H1 (cell line): Measurements from ENCODE around the gene RPL21. TPM values are rescaled to one million over a fixed set of nuclear protein-coding genes. Genes with fewer than 3 reads are reported as not detected.

Experiments used
- CTCF ChIA-PET: fragments of 300-600 bp; sonication (Branson Sonifier 250); formaldehyde crosslinking; loops from one replicate; lab custom pipeline; 2021; ENCODE audit not compliant: partially characterized antibody; lab: Charles Lee
- POLR2A ChIA-PET: fragments of 300-600 bp; sonication (Branson Sonifier 250); formaldehyde crosslinking; loops from one replicate; lab custom pipeline; 2021; ENCODE audit warnings: inconsistent platforms; ENCODE audit not compliant: partially characterized antibody; lab: Charles Lee
- DNase-seq, 2 experiments: peaks; one replicate each; pipeline versions ENCODE4 v3.0.0 to v3.0.0-alpha.2; 2010 to 2022; ENCODE audit warnings: low spot score in 2 of 2, low read depth in 1 of 2, mixed read lengths in 1 of 2
- FAIRE-seq: peaks from 2 replicates; lab custom pipeline; 2011; peaks lifted over from hg19 to GRCh38; lab: Jason Lieb, UNC
- H2AFZ ChIP-seq: 2 replicates; pipeline ENCODE4 v1.8.1; 2012; ENCODE audit warnings: low read length, inconsistent platforms
- H2AK5ac ChIP-seq: 2 replicates; pipeline ENCODE4 v1.6.1; 2013; ENCODE audit warnings: low read depth, low read length
- H2BK120ac ChIP-seq: replicated peaks from 2 replicates; pipeline ENCODE3; 2013; ENCODE audit warnings: low read depth, low read length, inconsistent platforms
- H2BK12ac ChIP-seq: 2 replicates; pipeline ENCODE4 v1.6.1; 2013; ENCODE audit warnings: low read depth, low read length
- H2BK15ac ChIP-seq: 2 replicates; pipeline ENCODE4 v1.6.1; 2013; ENCODE audit warnings: low read length
- H2BK20ac ChIP-seq: 2 replicates; pipeline ENCODE4 v1.6.1; 2013; ENCODE audit warnings: low read length
- H2BK5ac ChIP-seq: 2 replicates; pipeline ENCODE4 v1.6.1; 2013; ENCODE audit warnings: low read depth, low read length
- H3K14ac ChIP-seq: 2 replicates; pipeline ENCODE4 v1.6.1; 2013; ENCODE audit warnings: inconsistent platforms; ENCODE audit not compliant: insufficient read length
- H3K18ac ChIP-seq: 2 replicates; pipeline ENCODE4 v1.6.1; 2013; ENCODE audit warnings: low read length; ENCODE audit errors: extremely low read depth
- H3K23ac ChIP-seq: 2 replicates; pipeline ENCODE4 v1.6.1; 2013; ENCODE audit warnings: inconsistent platforms; ENCODE audit not compliant: insufficient read length
- H3K23me2 ChIP-seq: 2 replicates; pipeline ENCODE4 v1.6.1; 2013; ENCODE audit warnings: low read depth, low read length
- H3K27ac ChIP-seq: 2 replicates; pipeline ENCODE4 v1.6.1; 2011; ENCODE audit warnings: low read depth, low read length, inconsistent platforms
- H3K27me3 ChIP-seq, 4 experiments: replicated peaks in 1 of 4; 1 replicate in 1 of 4; 2 replicates in 3 of 4; pipeline versions ENCODE4 v1.6.1 to v1.8.1; 2011 to 2013; ENCODE audit warnings: low read length in 3 of 4, mild to moderate bottlenecking in 3 of 4, inconsistent platforms in 2 of 4, mixed read lengths in 2 of 4, moderate library complexity in 1 of 4; ENCODE audit not compliant: control insufficient read depth in 3 of 4, insufficient read depth in 3 of 4; ENCODE audit errors: extremely low read depth in 1 of 4
- H3K36me3 ChIP-seq, 4 experiments: 2 replicates each; pipeline versions ENCODE4 v1.6.1 to v1.8.1; 2011 to 2013; ENCODE audit warnings: mild to moderate bottlenecking in 4 of 4, low read length in 3 of 4, moderate library complexity in 2 of 4, control low read depth in 1 of 4, inconsistent platforms in 1 of 4; ENCODE audit not compliant: insufficient read depth in 4 of 4, control insufficient read depth in 2 of 4
- H3K4ac ChIP-seq: replicated peaks from 2 replicates; pipeline ENCODE3; 2013; ENCODE audit warnings: low read length, low read depth, mixed read lengths, inconsistent platforms; ENCODE audit not compliant: insufficient read length
- H3K4me1 ChIP-seq, 4 experiments: replicated peaks in 1 of 4; 1 replicate in 1 of 4; 2 replicates in 3 of 4; pipeline versions ENCODE4 v1.6.1 to v1.8.1; 2011 to 2013; ENCODE audit warnings: low read length in 3 of 4, inconsistent platforms in 2 of 4, mixed read lengths in 1 of 4; ENCODE audit not compliant: insufficient read depth in 4 of 4, control insufficient read depth in 3 of 4
- H3K4me2 ChIP-seq, 2 experiments: 2 replicates each; pipeline versions ENCODE4 v1.6.1 to v1.8.1; 2011 to 2013; ENCODE audit warnings: low read depth in 2 of 2, low read length in 2 of 2, control low read depth in 1 of 2, inconsistent platforms in 1 of 2, mild to moderate bottlenecking in 1 of 2; ENCODE audit not compliant: insufficient read depth in 1 of 2
- H3K4me3 ChIP-seq, 4 experiments: fragments of 200-600, 300-600 bp in 1 of 4; sonication (generic), shearing (Covaris generic), sonication (Bioruptor Twin) in 1 of 4; 2 replicates each; pipeline versions ENCODE4 v1.5.1 to v1.8.1; 2011 to 2016; ENCODE audit warnings: low read length in 4 of 4, low read depth in 3 of 4, control low read depth in 2 of 4, inconsistent platforms in 2 of 4, mild to moderate bottlenecking in 2 of 4, mixed read lengths in 1 of 4, moderate library complexity in 1 of 4; ENCODE audit not compliant: insufficient read depth in 2 of 4; ENCODE audit errors: extremely low read depth in 1 of 4
- H3K56ac ChIP-seq: replicated peaks from 2 replicates; pipeline ENCODE3; 2013; ENCODE audit warnings: low read depth, mild to moderate bottlenecking, mixed read lengths, low read length, inconsistent platforms; ENCODE audit not compliant: insufficient read length
- H3K79me1 ChIP-seq: 2 replicates; pipeline ENCODE4 v1.6.1; 2013; ENCODE audit warnings: low read depth, low read length, control low read depth
- H3K79me2 ChIP-seq, 2 experiments: 2 replicates each; pipeline versions ENCODE4 v1.6.1 to v1.8.1; 2012 to 2013; ENCODE audit warnings: low read length in 2 of 2, mild to moderate bottlenecking in 2 of 2, inconsistent platforms in 1 of 2; ENCODE audit not compliant: insufficient read depth in 2 of 2, control insufficient read depth in 1 of 2
- H3K9ac ChIP-seq, 4 experiments: replicated peaks in 1 of 4; 1 replicate in 1 of 4; 2 replicates in 3 of 4; pipeline versions ENCODE4 v1.6.1 to v1.8.1; 2011 to 2013; ENCODE audit warnings: low read depth in 3 of 4, low read length in 3 of 4, control low read depth in 2 of 4, mild to moderate bottlenecking in 2 of 4, moderate library complexity in 2 of 4, inconsistent platforms in 1 of 4; ENCODE audit errors: extremely low read depth in 1 of 4
- H3K9me3 ChIP-seq, 2 experiments: 2 replicates each; pipeline versions ENCODE4 v1.6.1 to v1.8.1; 2012 to 2013; ENCODE audit warnings: mild to moderate bottlenecking in 2 of 2, moderate library complexity in 2 of 2, control low read depth in 1 of 2, inconsistent platforms in 1 of 2, low read depth in 1 of 2, low read length in 1 of 2, mixed read lengths in 1 of 2; ENCODE audit not compliant: insufficient read depth in 2 of 2
- H4K20me1 ChIP-seq, 2 experiments: replicated peaks in 1 of 2; 2 replicates each; pipeline versions ENCODE3 to v1.8.1; 2011 to 2013; ENCODE audit warnings: inconsistent platforms in 2 of 2, low read length in 2 of 2, mild to moderate bottlenecking in 1 of 2; ENCODE audit not compliant: insufficient read depth in 2 of 2, control insufficient read depth in 1 of 2
- H4K5ac ChIP-seq: 2 replicates; pipeline ENCODE4 v1.6.1; 2013; ENCODE audit warnings: low read length, low read depth, mixed read lengths, inconsistent platforms; ENCODE audit not compliant: insufficient read length
- H4K8ac ChIP-seq: 2 replicates; pipeline ENCODE4 v1.8.0; 2013; ENCODE audit warnings: mild to moderate bottlenecking, moderate library complexity, low read length, inconsistent platforms; ENCODE audit not compliant: insufficient read depth; ENCODE audit errors: extremely low read depth
- H4K91ac ChIP-seq: replicated peaks from 2 replicates; pipeline ENCODE3; 2013; ENCODE audit warnings: low read length, mixed read lengths, inconsistent platforms; ENCODE audit not compliant: insufficient read length
- ASH2L ChIP-seq: fragments of 200-600, 300-600 bp; sonication (generic); IDR thresholded peaks from one replicate; pipeline ENCODE4 v1.7.1; 2017; ENCODE audit warnings: low read length
- BRCA1 ChIP-seq: IDR thresholded peaks from 2 replicates; pipeline ENCODE4 v1.6.1; 2012; ENCODE audit warnings: low read depth, low read length, improper control_type of control experiment
- CREB1 ChIP-seq: IDR thresholded peaks from 2 replicates; pipeline ENCODE4 v1.6.1; 2012; ENCODE audit warnings: inconsistent platforms
- FOSL1 ChIP-seq: IDR thresholded peaks from 2 replicates; pipeline ENCODE4 v1.6.1; 2011; ENCODE audit warnings: mild to moderate bottlenecking, low read depth, low read length, moderate library complexity; ENCODE audit not compliant: insufficient read depth
- GTF2F1 ChIP-seq: IDR thresholded peaks from 2 replicates; pipeline ENCODE4 v1.6.1; 2012; ENCODE audit warnings: low read depth, low read length, improper control_type of control experiment, borderline replicate concordance
- KDM4A ChIP-seq: IDR thresholded peaks from one replicate; pipeline ENCODE4 v1.7.1; 2012; ENCODE audit warnings: low read depth, mild to moderate bottlenecking, moderate library complexity, low read length, inconsistent platforms; ENCODE audit not compliant: severe bottlenecking
- POLR2A ChIP-seq, 2 experiments: IDR thresholded peaks; 1 replicate in 1 of 2; 2 replicates in 1 of 2; pipeline ENCODE4 v1.6.1; 2011; ENCODE audit warnings: low read depth in 2 of 2, low read length in 2 of 2, mild to moderate bottlenecking in 2 of 2; ENCODE audit errors: control extremely low read depth in 1 of 2
- RAD21 ChIP-seq, 2 experiments: IDR thresholded peaks in 1 of 2; conservative IDR thresholded peaks in 1 of 2; 2 replicates each; pipeline ENCODE4 v1.6.1; 2011; ENCODE audit warnings: low read depth in 2 of 2, low read length in 2 of 2, improper control_type of control experiment in 1 of 2, inconsistent platforms in 1 of 2, mild to moderate bottlenecking in 1 of 2, moderate library complexity in 1 of 2
- SIRT6 ChIP-seq: IDR thresholded peaks from one replicate; pipeline ENCODE4 v1.7.1; 2012; ENCODE audit warnings: low read length, inconsistent platforms
- SIX5 ChIP-seq: IDR thresholded peaks from 2 replicates; pipeline ENCODE4 v1.6.1; 2011; ENCODE audit warnings: mild to moderate bottlenecking, low read depth, low read length
- SUZ12 ChIP-seq: fragments of 200-600 bp; sonication (generic); IDR thresholded peaks from 2 replicates; pipeline ENCODE4 v1.6.1; 2012; ENCODE audit warnings: mild to moderate bottlenecking, inconsistent platforms, low read length, moderate library complexity, mixed read lengths
- TAF7 ChIP-seq: optimal IDR thresholded peaks from 2 replicates; pipeline ENCODE3; 2011; ENCODE audit warnings: low read depth, mild to moderate bottlenecking, inconsistent platforms, low read length, moderate library complexity, borderline replicate concordance
- YY1 ChIP-seq: IDR thresholded peaks from 2 replicates; pipeline ENCODE4 v1.6.1; 2011; ENCODE audit warnings: low read depth, mild to moderate bottlenecking, low read length
- WGBS, 2 experiments: shearing (Covaris generic) in 1 of 2; methylation state at CpG; one replicate each; pipeline versions ENCODE4 v1.1.6 to v1.1.7; 2013 to 2015; ENCODE audit warnings: low lambda C conversion rate in 2 of 2, mixed read lengths in 2 of 2, inconsistent platforms in 1 of 2, low coverage in 1 of 2, missing lambda C conversion rate in 1 of 2; ENCODE audit not compliant: insufficient replicate concordance in 2 of 2, insufficient coverage in 1 of 2, insufficient read length in 1 of 2; ENCODE audit errors: extremely low coverage in 1 of 2, missing lambda C conversion rate in 1 of 2; 5-methylcytosine and 5-hydroxymethylcytosine counted together
- polyA plus RNA-seq, 7 experiments: library from polyadenylated mRNA; depleted of rRNA in 3 of 7; stranded (reverse) in 5 of 7; unstranded in 2 of 7; fragments of >200 nt in 5 of 7; fragments of 200-250 nt in 2 of 7; gene quantifications; 1 replicate in 5 of 7; 2 replicates in 1 of 7; 4 replicates in 1 of 7; pipeline versions ENCODE4 v1.2.1 to v1.2.3, GENCODE V29; 2011 to 2013; ENCODE audit warnings: missing spikeins in 2 of 7, mixed read lengths in 2 of 7
- total RNA-seq: library from RNA; stranded (reverse); fragmentation: NEBNext Ultra II Directional; extraction: Animal tissue kit (Norgen Biotek cat#: 25700); gene quantifications from 2 replicates; pipeline ENCODE4 v1.2.1, GENCODE V29; 2021
- TF ChIP-seq, protein P1 (sequence below): IDR thresholded peaks from 2 replicates; pipeline ENCODE4 v1.6.1; 2011; ENCODE audit warnings: low read length, improper control_type of control experiment

The RPL21 gene
- total and polyA plus RNA-seq, 2 of the 8 experiments (the other 6 are each of a cell fraction or from before 2014, with no cell fraction given), result 624 to 1,283 TPM

- no peak overlapping the region for H3K14ac ChIP-seq
- no peak overlapping the region for H3K27ac ChIP-seq
- H3K9ac ChIP-seq, result no peak overlapping the region
- peaks cover 0 to 2% of the 10 kb centered on the region in 2 experiments for H4K20me1 ChIP-seq
- no peak overlapping the region for H3K56ac ChIP-seq
- H2AK5ac ChIP-seq, result no peak overlapping the region
- CTCF ChIA-PET, result interaction anchor here (0.7 kb wide), 1 partner anchor 26 kb away, joined by 3 read pairs; no protein-coding TSS in a partner anchor
- POLR2A ChIA-PET, result interaction anchor here (1.3 to 15.4 kb wide), 3 partner anchors 7 to 12 kb away, joined by 4 to 197 read pairs (median 16); partner anchors contain the start of gene RPL21
- H2BK15ac ChIP-seq, result no peak overlapping the region
- peaks cover 0 to 2% of the 10 kb centered on the region in 2 experiments; a peak in 2 of 4 replicates for H3K79me2 ChIP-seq
- peaks cover 0 to 12% (median 6%) of the 10 kb centered on the region in 4 experiments; a peak in 5 of 8 replicates for H3K36me3 ChIP-seq
- H2BK20ac ChIP-seq, result no peak overlapping the region
- WGBS, 2 experiments, result 97% methylated on average over 2 of the region's 2 CpGs; no CpG with 5 or more reads in 1 of the 2 experiments
- H2BK120ac ChIP-seq, result no peak overlapping the region
- no peak overlapping the region for H3K23ac ChIP-seq
- H4K91ac ChIP-seq, result no peak overlapping the region
- H3K4me1 ChIP-seq, result peaks cover 0 to 2% (median under 1%) of the 10 kb centered on the region in 4 experiments; a peak in 5 of 7 replicates
- H3K9me3 ChIP-seq, result no peaks in the 10 kb centered on the region
- H3K4me3 ChIP-seq, result no peak overlapping the region
- H3K79me1 ChIP-seq, result no peaks in the 10 kb centered on the region
- DNase-seq (no peak), FAIRE-seq (no peak)
- H2BK12ac ChIP-seq, result no peak overlapping the region
- no peak overlapping the region for H3K4ac ChIP-seq
- no peak overlapping the region for H4K8ac ChIP-seq
- no peak for TF ChIP-seq SUZ12
- TF ChIP-seq POLR2A (IDR thresholded peaks at IDR 0.05; ENCODE audit: control extremely low read depth in 1 of 2, low read depth in 2 of 2, low read length in 2 of 2), result no peak
- TF ChIP-seq CREB1, result no peak
- no peak for TF ChIP-seq RAD21 (IDR thresholded peaks at IDR 0.05 in 1 of 2, conservative IDR thresholded peaks at IDR 0.05 in 1 of 2; ENCODE audit: low read depth in 2 of 2, low read length in 2 of 2)
- no peak for TF ChIP-seq GTF2F1
- no peak for TF ChIP-seq SIX5
- no peak for TF ChIP-seq YY1
- TF ChIP-seq BRCA1, result no peak
- TF ChIP-seq FOSL1, result no peak
- no peak for TF ChIP-seq SIRT6
- no peak for TF ChIP-seq KDM4A
- TF ChIP-seq, protein P1, sequence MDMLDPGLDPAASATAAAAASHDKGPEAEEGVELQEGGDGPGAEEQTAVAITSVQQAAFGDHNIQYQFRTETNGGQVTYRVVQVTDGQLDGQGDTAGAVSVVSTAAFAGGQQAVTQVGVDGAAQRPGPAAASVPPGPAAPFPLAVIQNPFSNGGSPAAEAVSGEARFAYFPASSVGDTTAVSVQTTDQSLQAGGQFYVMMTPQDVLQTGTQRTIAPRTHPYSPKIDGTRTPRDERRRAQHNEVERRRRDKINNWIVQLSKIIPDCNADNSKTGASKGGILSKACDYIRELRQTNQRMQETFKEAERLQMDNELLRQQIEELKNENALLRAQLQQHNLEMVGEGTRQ, result no peak
- no peak for TF ChIP-seq TAF7
- no peak for TF ChIP-seq ASH2L
- H3K18ac ChIP-seq, result no peak overlapping the region
- H2BK5ac ChIP-seq, result no peak overlapping the region
- H3K23me2 ChIP-seq, result no peaks in the 10 kb centered on the region
- H3K27me3 ChIP-seq, result no peaks in the 10 kb centered on the region
- H2AFZ ChIP-seq, result no peak overlapping the region
- no peak overlapping the region for H3K4me2 ChIP-seq
- no peak overlapping the region for H4K5ac ChIP-seq
Observed at GRCh38 chr13:27263438-27263837, 12.1 kb downstream of the RPL21 start.
